HEK293T (cell line): ENCODE measurements around the gene GPC4.

Experiments used
- CTCF ChIA-PET: fragments of 350-600 bp; formaldehyde crosslinking; extraction: SDS; loops from one replicate; lab custom pipeline; 2021; ENCODE audit warnings: antibody characterized with exemption, inconsistent platforms; lab: Yijun Ruan, JAX
- POLR2A ChIA-PET: fragments of 350-600 bp; formaldehyde crosslinking; extraction: SDS; loops from one replicate; lab custom pipeline; 2020; ENCODE audit warnings: antibody characterized with exemption, inconsistent platforms; lab: Yijun Ruan, JAX
- DNase-seq: peaks from one replicate; pipeline ENCODE4 v3.0.0; 2012; ENCODE audit warnings: mixed read lengths; ENCODE audit errors: extremely low spot score
- ARNT ChIP-seq: fragments of 450-650 bp; IDR thresholded peaks from 2 replicates; pipeline ENCODE4 v1.6.1; 2017; ENCODE audit warnings: mild to moderate bottlenecking
- BHLHE40 ChIP-seq: fragments of 450-650 bp; IDR thresholded peaks from 2 replicates; pipeline ENCODE4 v1.6.1; 2016; ENCODE audit warnings: mild to moderate bottlenecking, moderate library complexity, borderline replicate concordance
- CTBP1 ChIP-seq: fragments of 450-650 bp; IDR thresholded peaks from 2 replicates; pipeline ENCODE4 v1.6.1; 2016; ENCODE audit warnings: borderline replicate concordance
- ELF4 ChIP-seq: fragments of 450-650 bp; IDR thresholded peaks from 2 replicates; pipeline ENCODE4 v1.6.1; 2017; ENCODE audit warnings: antibody characterized with exemption
- FOXA1 ChIP-seq: fragments of 450-650 bp; IDR thresholded peaks from 2 replicates; pipeline ENCODE4 v1.6.1; 2016; ENCODE audit warnings: mild to moderate bottlenecking
- FOXK2 ChIP-seq: fragments of 450-650 bp; IDR thresholded peaks from 2 replicates; pipeline ENCODE4 v1.6.1; 2016; ENCODE audit warnings: mild to moderate bottlenecking
- FOXM1 ChIP-seq: fragments of 450-650 bp; IDR thresholded peaks from 2 replicates; pipeline ENCODE4 v1.6.1; 2017; ENCODE audit warnings: mild to moderate bottlenecking, borderline replicate concordance
- HDGF ChIP-seq: fragments of 450-650 bp; IDR thresholded peaks from 2 replicates; pipeline ENCODE4 v1.6.1; 2017; ENCODE audit warnings: antibody characterized with exemption, borderline replicate concordance
- L3MBTL2 ChIP-seq: fragments of 450-650 bp; conservative IDR thresholded peaks from 2 replicates; pipeline ENCODE4 v1.6.1; 2016; ENCODE audit warnings: mild to moderate bottlenecking
- LEF1 ChIP-seq: fragments of 450-650 bp; IDR thresholded peaks from 2 replicates; pipeline ENCODE4 v1.6.1; 2017; ENCODE audit warnings: mild to moderate bottlenecking, borderline replicate concordance
- NFRKB ChIP-seq: fragments of 450-650 bp; IDR thresholded peaks from 2 replicates; pipeline ENCODE4 v1.6.1; 2016; ENCODE audit warnings: mild to moderate bottlenecking, moderate library complexity
- SP1 ChIP-seq: fragments of 450-650 bp; IDR thresholded peaks from 2 replicates; pipeline ENCODE4 v1.6.1; 2017
- SUZ12 ChIP-seq: fragments of 450-650 bp; IDR thresholded peaks from 2 replicates; pipeline ENCODE4 v1.6.1; 2016; ENCODE audit warnings: mild to moderate bottlenecking
- TARDBP ChIP-seq: fragments of 450-650 bp; IDR thresholded peaks from 2 replicates; pipeline ENCODE4 v1.6.1; 2016
- ZNF384 ChIP-seq: fragments of 450-650 bp; IDR thresholded peaks from 2 replicates; pipeline ENCODE4 v1.6.1; 2016
- TF ChIP-seq, protein P1 (sequence below): fragments of 450-650 bp; IDR thresholded peaks from 2 replicates; pipeline ENCODE4 v1.6.1; 2016

Gene GPC4

DNA sequence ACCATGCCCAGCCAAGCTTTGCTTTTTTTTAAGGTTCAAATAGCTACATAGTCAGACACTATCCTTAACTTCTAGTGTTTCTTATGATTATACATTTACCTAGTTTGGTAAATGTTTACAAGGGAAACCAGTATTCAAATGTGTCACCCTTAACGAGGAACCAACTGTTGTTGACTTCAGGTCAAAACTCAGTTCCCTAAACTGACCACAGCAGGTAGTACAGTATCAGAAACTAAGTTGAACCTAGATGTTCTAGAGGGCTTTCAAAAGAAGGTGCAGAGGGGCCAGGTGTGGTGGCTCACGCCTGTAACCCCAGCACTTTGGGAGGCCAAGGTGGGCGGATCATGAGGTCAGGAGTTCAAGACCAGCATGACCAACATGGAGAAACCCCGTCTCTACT lies 11.3 kb downstream of the GPC4 start:
- CTCF ChIA-PET: no interaction called here
- no peak for TF ChIP-seq LEF1
- no peak for TF ChIP-seq FOXK2
- TF ChIP-seq ZNF384: no peak
- no peak for TF ChIP-seq TARDBP
- TF ChIP-seq ELF4: no peak
- TF ChIP-seq FOXM1: no peak
- TF ChIP-seq BHLHE40: no peak
- TF ChIP-seq SP1: no peak
- TF ChIP-seq FOXA1: no peak
- TF ChIP-seq SUZ12: no peak
- no peak for TF ChIP-seq ARNT
- TF ChIP-seq NFRKB: no peak
- POLR2A ChIA-PET: no interaction called here
- no peak for DNase-seq

- no peak for TF ChIP-seq FOXK2
- no peak for TF ChIP-seq ZNF384
- TF ChIP-seq SUZ12: no peak
- no peak for TF ChIP-seq NFRKB
- TF ChIP-seq CTBP1: no peak
- CTCF ChIA-PET: no interaction called here
These were observed 12.3 kb downstream of the GPC4 start for GRCh38 chrX:133402830-133403625.

DNA sequence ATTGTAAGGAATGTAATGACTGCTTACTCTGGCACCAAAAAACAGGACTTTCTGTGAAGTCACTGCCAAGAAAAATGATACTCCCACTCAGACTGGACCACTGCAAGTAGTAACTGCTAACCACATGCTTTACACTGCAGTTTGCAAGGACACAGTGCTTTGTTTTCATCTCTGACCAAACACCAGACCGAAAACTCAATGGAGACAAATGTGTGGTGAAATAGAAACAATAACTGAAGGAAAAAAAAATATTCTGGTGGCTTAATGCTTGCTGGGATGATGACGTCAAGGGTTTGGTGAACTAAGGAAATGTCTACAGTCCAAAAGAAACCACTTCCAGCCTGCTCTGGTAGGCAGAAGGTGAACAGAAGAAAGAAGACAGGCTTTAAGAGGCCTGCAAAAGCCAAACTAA lies 13.2 kb downstream of the GPC4 start:
- ChIA-PET CTCF (no interaction called here), POLR2A (no interaction called here)
- TF ChIP-seq SUZ12 (no peak), NFRKB (no peak), ZNF384 (no peak), HDGF (no peak), TARDBP (no peak), LEF1 (no peak), L3MBTL2 (no peak), FOXM1 (no peak), ARNT (no peak), BHLHE40 (no peak), CTBP1 (no peak)
- TF ChIP-seq, protein P1, sequence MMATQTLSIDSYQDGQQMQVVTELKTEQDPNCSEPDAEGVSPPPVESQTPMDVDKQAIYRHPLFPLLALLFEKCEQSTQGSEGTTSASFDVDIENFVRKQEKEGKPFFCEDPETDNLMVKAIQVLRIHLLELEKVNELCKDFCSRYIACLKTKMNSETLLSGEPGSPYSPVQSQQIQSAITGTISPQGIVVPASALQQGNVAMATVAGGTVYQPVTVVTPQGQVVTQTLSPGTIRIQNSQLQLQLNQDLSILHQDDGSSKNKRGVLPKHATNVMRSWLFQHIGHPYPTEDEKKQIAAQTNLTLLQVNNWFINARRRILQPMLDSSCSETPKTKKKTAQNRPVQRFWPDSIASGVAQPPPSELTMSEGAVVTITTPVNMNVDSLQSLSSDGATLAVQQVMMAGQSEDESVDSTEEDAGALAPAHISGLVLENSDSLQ: no peak
- no peak for DNase-seq

More at GRCh38 chrX:133402830-133403625, 12.3 kb downstream of the GPC4 start:
- POLR2A ChIA-PET: no interaction called here
- DNase-seq: no peak

DNA sequence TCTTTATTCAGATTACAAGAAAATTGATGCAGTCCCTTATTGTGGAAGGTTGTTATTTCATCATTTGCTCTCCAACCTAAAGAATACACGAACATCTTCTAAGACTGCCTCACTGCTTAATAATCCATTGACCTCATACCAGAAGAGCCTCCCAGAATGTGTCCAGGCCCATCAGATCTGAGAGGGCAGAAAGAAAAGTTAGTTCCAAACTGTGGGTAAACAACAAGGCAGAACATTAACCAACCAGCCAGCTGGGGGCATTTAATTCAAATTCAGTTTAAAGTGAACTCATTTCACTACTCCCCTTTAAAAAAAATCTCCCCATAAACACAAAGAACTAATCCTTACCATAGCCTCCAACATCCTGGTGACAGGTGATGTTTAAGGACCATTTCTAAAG lies 13.8 kb downstream of the GPC4 start:
- CTCF ChIA-PET: no interaction called here
- POLR2A ChIA-PET: no interaction called here
- TF ChIP-seq NFRKB (no peak), ELF4 (no peak)
- TF ChIP-seq, protein P1: no peak
- DNase-seq: no peak

DNA sequence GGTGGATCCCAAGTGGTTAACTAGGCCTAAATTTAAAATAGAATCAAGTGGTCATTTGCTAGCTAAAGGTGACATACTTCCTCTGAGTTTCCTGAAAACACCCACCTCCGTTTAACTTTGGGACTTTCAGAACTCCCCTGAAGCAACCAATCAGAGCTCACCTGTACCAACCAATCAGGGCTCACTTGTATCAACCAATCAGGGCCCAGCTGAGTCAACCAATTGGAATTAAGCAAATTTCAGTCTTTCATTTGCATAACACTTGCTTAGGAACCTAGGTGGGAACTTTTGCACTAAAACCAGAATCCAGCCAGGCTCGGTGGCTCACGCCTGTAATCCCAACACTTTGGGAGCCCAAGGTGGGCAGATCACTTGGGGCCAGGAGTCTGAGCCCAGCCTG lies 15.9 kb downstream of the GPC4 start:
- POLR2A ChIA-PET: no interaction called here
- no peak for TF ChIP-seq FOXA1
- no peak for TF ChIP-seq SUZ12
- no peak for TF ChIP-seq SP1
- TF ChIP-seq LEF1: no peak
- TF ChIP-seq FOXK2: no peak
- TF ChIP-seq BHLHE40: no peak
- no peak for TF ChIP-seq ARNT
- TF ChIP-seq L3MBTL2: no peak
- TF ChIP-seq, protein P1: no peak
- no peak for TF ChIP-seq ELF4
- no peak for TF ChIP-seq NFRKB
- TF ChIP-seq FOXM1: no peak
- no peak for TF ChIP-seq ZNF384
- TF ChIP-seq HDGF: no peak
- TF ChIP-seq CTBP1: no peak
- TF ChIP-seq TARDBP: no peak
- CTCF ChIA-PET: no interaction called here
- DNase-seq: no peak

- ChIA-PET CTCF (no interaction called here), POLR2A (no interaction called here)
- no peak for TF ChIP-seq L3MBTL2
- no peak for DNase-seq
These were observed 20.5 kb downstream of the GPC4 start for GRCh38 chrX:133394765-133395164.

GRCh38 chrX:133392671-133393070 lies 22.6 kb downstream of the GPC4 start:
- TF ChIP-seq NFRKB: no peak
- TF ChIP-seq ARNT: no peak
- no peak for TF ChIP-seq BHLHE40
- no peak for DNase-seq
- POLR2A ChIA-PET: no interaction called here
- CTCF ChIA-PET: no interaction called here
